Breast epithelium (tissue), 4 donors: Measurements from ENCODE around the gene FAM124A. TPM values are rescaled to one million over a fixed set of nuclear protein-coding genes. Genes with fewer than 3 reads are reported as not detected.

ENCODE experiments used
- DNase-seq, 2 donors: peaks; one replicate each; pipeline ENCODE4 v3.0.0-alpha.2; 2019; ENCODE audit warnings: low spot score in 2 of 2
- H3K27ac ChIP-seq, 2 donors: fragments of 200-600 bp; sonication (generic) in 1 of 2; one replicate each; pipeline ENCODE4 v1.5.1; 2016 to 2019; ENCODE audit warnings: mild to moderate bottlenecking in 1 of 2
- H3K27me3 ChIP-seq, 2 donors: fragments of 200-600 bp; sonication (generic) in 1 of 2; one replicate each; pipeline versions ENCODE4 v1.5.1 to v1.6.0; 2017 to 2019; ENCODE audit warnings: control low read depth in 1 of 2, mild to moderate bottlenecking in 1 of 2
- H3K36me3 ChIP-seq: fragments of 200-600 bp; one replicate; pipeline ENCODE4 v1.5.1; 2019
- H3K4me1 ChIP-seq, 2 donors: fragments of 200-600 bp; sonication (generic); one replicate each; pipeline ENCODE4 v1.5.1; 2016 to 2019; ENCODE audit warnings: control low read depth in 1 of 2
- H3K4me3 ChIP-seq, 3 donors: fragments of 200-600 bp; sonication (generic); 1 replicate in 2 of 3; 2 replicates in 1 of 3; pipeline ENCODE4 v1.5.1; 2016 to 2019; ENCODE audit warnings: mild to moderate bottlenecking in 3 of 3, moderate library complexity in 2 of 3
- H3K9me3 ChIP-seq, 2 donors: fragments of 200-600 bp; sonication (generic) in 1 of 2; one replicate each; pipeline ENCODE4 v1.5.1; 2016 to 2019; ENCODE audit warnings: control low read depth in 1 of 2
- CTCF ChIP-seq, 3 donors: fragments of 450-650 bp; IDR thresholded peaks; one replicate each; pipeline ENCODE4 v1.5.1; 2016 to 2017; ENCODE audit warnings: antibody characterized with exemption in 3 of 3, mild to moderate bottlenecking in 3 of 3, moderate library complexity in 3 of 3
- POLR2A ChIP-seq: fragments of 450-650 bp; IDR thresholded peaks from one replicate; pipeline ENCODE4 v1.6.1; 2016; ENCODE audit warnings: antibody characterized with exemption, mild to moderate bottlenecking, moderate library complexity
- POLR2AphosphoS5 ChIP-seq, 3 donors: sonication (generic); formaldehyde crosslinking; IDR thresholded peaks; one replicate each; pipeline ENCODE4 v1.6.1; 2017; ENCODE audit warnings: antibody characterized with exemption in 3 of 3
- intact Hi-C: fragments of 100-400 bp; cut with DNase I; formaldehyde crosslinking; loops from one replicate; pipeline ENCODE4 v1.15.1; 2023; ENCODE audit warnings: low total_unique reads
- total RNA-seq, 3 donors: library from RNA; depleted of rRNA; stranded (reverse); fragments of >200 nt; gene quantifications; one replicate each; pipeline ENCODE4 v1.1.0, GENCODE V29; 2016

Gene FAM124A
- total RNA-seq, 3 donors from 2014 or later = 2.2 to 7.9 (median 6.1) TPM

- H3K27ac ChIP-seq = no peak overlapping the region
- no peaks in the 10 kb centered on the region for H3K4me1 ChIP-seq
- no peaks in the 10 kb centered on the region for H3K36me3 ChIP-seq
- TF ChIP-seq POLR2A = no peak
- no peak for TF ChIP-seq CTCF (IDR thresholded peaks at IDR 0.05)
- TF ChIP-seq POLR2AphosphoS5 (IDR thresholded peaks at IDR 0.05) = no peak
- no peaks in the 10 kb centered on the region for H3K9me3 ChIP-seq
- no peak overlapping the region for H3K4me3 ChIP-seq
- DNase-seq = no peak
- intact Hi-C loops = no loop called here
- no peaks in the 10 kb centered on the region for H3K27me3 ChIP-seq
Measured at GRCh38 chr13:51258612-51259548, 36.7 kb downstream of the FAM124A start.

- no peak for TF ChIP-seq CTCF (IDR thresholded peaks at IDR 0.05)
- intact Hi-C loops = no loop called here
- Histone ChIP-seq H3K9me3 (no peaks in the 10 kb centered on the region), H3K4me3 (no peak overlapping the region), H3K27ac (no peak overlapping the region), H3K36me3 (no peaks in the 10 kb centered on the region), H3K27me3 (no peaks in the 10 kb centered on the region), H3K4me1 (no peaks in the 10 kb centered on the region)
- no peak for DNase-seq
Measured at GRCh38 chr13:51260154-51260553, 38.0 kb downstream of the FAM124A start.

GRCh38 chr13:51261610-51262249 lies 39.5 kb downstream of the FAM124A start:
- no peak for DNase-seq
- no peaks in the 10 kb centered on the region for H3K4me1 ChIP-seq
- no peak overlapping the region for H3K27ac ChIP-seq
- H3K9me3 ChIP-seq = no peaks in the 10 kb centered on the region
- H3K36me3 ChIP-seq = no peaks in the 10 kb centered on the region
- intact Hi-C loops = no loop called here
- no peak overlapping the region for H3K4me3 ChIP-seq
- no peak for TF ChIP-seq POLR2AphosphoS5 (IDR thresholded peaks at IDR 0.05)
- TF ChIP-seq POLR2A = no peak
- TF ChIP-seq CTCF (IDR thresholded peaks at IDR 0.05) = no peak
- no peaks in the 10 kb centered on the region for H3K27me3 ChIP-seq

GRCh38 chr13:51262501-51263211 lies 40.5 kb downstream of the FAM124A start:
- no peaks in the 10 kb centered on the region for H3K4me1 ChIP-seq
- TF ChIP-seq CTCF (IDR thresholded peaks at IDR 0.05) = no peak
- TF ChIP-seq POLR2AphosphoS5 (IDR thresholded peaks at IDR 0.05) = no peak
- no peak for TF ChIP-seq POLR2A
- H3K27me3 ChIP-seq = no peaks in the 10 kb centered on the region
- intact Hi-C loops = no loop called here
- no peak for DNase-seq
- no peaks in the 10 kb centered on the region for H3K9me3 ChIP-seq
- H3K4me3 ChIP-seq = no peak overlapping the region
- H3K36me3 ChIP-seq = no peaks in the 10 kb centered on the region
- no peak overlapping the region for H3K27ac ChIP-seq
